GM20000 (cell line): ENCODE measurements around the gene SH3PXD2A.

Experiments used
- DNase-seq: peaks from one replicate; pipeline ENCODE4 v3.0.0; 2012; ENCODE audit warnings: low spot score
- TF ChIP-seq, protein P1 (sequence below): IDR thresholded peaks from 2 replicates; pipeline ENCODE4 v1.5.1; 2012; ENCODE audit warnings: mild to moderate bottlenecking, control low read depth; ENCODE audit errors: extremely low read depth, missing control alignments

Gene SH3PXD2A

DNA sequence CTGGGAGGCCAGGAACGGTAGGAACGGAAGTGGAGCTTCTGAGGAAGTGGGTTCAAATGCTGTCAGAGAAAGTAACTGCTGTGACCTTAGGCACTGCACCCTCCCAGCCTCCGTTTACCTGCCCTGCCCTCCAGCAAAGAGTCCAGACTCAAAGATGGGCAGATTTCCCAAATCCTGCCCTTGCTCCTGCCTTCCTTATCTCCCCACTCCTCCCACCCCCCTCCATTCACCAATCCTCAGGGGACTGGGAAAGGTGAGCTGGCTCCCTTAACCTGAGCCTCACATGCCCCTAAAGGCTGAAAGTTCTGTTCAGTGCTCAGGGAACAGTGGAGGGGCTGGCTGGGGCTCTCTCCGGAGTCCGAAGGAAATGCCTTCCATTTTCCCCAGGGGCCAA is 161.6 kb downstream of the SH3PXD2A start:
- no peak for DNase-seq
- TF ChIP-seq, protein P1, sequence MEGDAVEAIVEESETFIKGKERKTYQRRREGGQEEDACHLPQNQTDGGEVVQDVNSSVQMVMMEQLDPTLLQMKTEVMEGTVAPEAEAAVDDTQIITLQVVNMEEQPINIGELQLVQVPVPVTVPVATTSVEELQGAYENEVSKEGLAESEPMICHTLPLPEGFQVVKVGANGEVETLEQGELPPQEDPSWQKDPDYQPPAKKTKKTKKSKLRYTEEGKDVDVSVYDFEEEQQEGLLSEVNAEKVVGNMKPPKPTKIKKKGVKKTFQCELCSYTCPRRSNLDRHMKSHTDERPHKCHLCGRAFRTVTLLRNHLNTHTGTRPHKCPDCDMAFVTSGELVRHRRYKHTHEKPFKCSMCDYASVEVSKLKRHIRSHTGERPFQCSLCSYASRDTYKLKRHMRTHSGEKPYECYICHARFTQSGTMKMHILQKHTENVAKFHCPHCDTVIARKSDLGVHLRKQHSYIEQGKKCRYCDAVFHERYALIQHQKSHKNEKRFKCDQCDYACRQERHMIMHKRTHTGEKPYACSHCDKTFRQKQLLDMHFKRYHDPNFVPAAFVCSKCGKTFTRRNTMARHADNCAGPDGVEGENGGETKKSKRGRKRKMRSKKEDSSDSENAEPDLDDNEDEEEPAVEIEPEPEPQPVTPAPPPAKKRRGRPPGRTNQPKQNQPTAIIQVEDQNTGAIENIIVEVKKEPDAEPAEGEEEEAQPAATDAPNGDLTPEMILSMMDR = no peak

DNA sequence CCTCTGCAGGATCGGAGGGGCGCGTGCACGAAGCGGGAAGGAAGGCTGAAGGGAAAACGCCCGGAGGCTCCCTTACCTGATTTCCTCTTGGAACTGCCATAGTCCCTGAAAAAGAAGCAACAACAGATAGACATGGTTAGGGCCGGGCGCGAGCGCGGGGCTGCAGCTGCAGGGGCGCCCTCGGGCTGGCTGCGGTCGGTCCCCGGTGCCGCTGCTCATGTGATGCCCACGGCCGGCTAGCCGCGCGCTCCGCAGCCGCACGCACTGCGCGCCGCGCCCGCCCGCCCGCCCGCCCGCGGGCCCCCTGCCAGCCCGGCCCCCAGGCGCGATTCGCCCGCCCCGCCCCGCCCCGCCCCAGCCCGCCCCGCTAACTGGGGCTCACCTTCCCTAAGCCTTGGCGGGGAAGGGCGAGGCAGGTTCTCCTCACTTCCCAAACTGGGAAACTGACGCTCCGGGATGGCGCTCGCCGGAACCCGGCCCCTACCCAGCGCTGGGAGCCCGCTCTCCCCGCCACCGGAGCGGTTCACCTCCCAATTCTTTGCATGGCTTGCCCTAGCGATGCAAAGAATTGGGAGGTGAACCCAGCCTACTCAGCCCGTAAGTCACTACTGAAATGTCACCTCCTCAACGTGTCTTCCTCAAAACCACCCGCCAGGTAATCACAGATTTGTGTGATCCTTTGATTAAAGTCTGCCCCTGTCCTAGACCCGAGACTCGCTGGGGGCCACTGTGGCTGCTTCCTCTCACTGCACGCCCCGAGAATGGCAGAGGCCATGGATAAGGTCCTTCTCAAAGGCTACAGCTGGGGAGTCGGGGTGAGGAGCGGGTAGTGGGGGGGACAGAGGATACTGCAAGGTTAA is 162.2 kb downstream of the SH3PXD2A start:
- TF ChIP-seq, protein P1 = no peak
- DNase-seq = peak; percentile 84

DNA sequence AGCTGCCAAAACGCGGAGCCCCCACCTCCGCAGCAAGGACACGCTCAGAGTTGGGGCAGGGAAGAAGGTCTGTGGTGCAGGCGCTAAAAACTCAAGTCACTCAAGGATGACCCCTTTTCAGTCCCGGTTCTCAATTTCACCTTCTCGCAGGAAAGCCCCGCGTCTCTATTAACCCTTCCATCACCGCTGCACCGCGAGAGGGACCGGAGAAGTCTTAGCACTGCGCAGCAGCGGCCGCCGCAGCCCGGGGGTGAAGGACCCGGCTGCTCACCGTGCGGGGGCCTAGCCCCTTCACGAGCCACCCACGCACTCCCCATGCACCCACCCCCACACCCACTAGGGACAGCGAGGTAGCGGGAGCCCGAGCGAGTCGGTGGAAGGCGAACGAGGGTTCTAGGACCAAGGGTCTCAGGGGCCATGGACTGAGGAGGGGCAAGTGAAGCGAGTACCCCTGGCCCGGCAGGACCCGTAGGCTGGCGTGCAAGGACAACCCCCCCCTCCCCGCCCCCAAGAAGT is 162.9 kb downstream of the SH3PXD2A start:
- TF ChIP-seq, protein P1 = no peak
- DNase-seq = peak; percentile 91

DNA sequence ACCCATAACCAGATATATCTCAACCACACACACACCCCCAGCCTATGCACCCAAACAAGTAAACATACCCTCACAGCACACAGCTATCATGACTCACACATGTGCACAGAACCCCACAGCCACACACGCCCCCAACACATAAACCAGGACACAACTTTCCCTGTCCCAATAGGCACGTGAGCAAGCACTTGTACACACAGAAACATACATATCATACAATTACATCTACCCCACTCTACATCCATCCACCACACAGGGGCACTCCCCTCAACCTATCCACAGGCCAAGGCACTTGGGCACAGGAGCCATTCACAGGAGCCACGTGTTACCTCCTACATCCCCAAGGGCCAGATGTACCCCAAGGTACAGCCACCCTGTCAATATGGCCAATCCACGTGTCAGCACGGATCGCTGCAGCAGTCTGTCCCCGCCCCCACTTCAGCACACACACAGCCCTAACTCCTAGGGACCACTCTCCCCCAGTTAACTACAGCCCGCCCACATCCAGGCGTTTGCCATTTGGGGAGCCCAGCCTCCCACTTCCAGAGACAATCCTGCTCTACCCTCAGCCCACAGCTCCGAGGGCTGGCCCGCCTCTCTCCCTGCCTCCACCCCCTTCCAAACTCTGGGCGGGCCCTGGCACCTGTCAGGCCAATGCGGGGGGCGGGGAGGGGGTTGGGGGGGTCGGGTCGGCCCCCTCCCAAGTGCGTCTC is 163.5 kb downstream of the SH3PXD2A start:
- peak; percentile 76 for DNase-seq
- TF ChIP-seq, protein P1 = no peak

DNA sequence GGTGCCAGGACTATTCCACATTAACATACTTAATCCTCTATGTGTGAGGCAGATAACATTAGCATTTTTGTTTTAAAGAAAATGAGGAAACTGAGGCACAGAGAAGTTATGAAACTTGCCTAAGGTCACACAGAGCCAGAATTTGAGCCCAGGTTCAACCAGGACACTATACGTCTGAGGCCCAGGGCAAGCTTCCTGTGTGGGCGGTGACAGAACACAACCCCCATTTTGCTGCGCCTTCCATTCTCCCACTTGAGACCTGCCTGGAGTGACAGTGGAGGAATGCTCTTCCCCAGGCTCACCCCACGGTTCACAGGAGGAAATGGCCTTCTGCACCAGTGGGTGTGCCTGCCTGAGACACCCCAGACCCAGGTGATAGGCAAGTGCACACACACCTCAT is 164.1 kb downstream of the SH3PXD2A start:
- TF ChIP-seq, protein P1 = no peak
- DNase-seq = no peak

DNA sequence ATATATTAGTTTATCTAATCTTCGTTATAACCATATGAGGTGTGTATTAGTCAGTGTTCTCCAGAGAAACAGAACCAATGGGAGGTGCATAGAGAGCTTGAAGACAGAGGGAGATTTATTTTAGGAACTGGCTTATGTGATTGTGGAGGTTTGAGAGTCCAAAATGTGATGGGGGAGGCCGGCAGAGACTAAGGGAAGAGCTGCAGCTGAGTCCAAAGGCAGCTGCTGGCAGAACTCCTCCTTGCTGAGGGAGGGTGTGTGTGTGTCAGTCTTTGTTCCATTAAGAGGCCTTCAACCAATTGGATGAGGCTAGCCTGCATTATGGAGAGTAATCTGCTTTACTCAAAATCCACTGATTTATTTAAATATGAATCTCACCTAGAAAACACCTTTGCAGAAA is 165.1 kb downstream of the SH3PXD2A start:
- TF ChIP-seq, protein P1 = no peak
- DNase-seq = no peak

DNA sequence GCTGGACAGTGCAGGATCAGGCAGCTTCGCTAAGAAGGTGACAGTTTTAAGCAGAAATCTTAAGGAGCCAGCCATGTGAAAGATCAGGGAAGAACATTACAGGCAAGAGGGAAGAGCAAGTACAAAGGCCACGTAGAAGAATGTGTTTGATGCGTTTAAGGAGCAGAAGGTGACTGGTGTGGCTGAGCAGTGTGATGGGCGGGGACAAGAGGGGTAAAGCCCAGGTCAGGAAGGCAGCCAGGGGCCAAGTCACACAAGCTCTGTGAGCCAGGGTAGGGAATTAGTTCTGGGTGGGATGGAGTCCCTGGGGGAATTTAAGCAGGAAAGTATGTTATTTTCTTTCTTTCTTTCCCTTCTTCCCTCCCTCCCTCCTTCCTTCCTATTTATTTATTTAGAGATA is 166.9 kb downstream of the SH3PXD2A start:
- no peak for DNase-seq
- TF ChIP-seq, protein P1 = no peak
